ENCODE data around the gene PIK3CB.
"Not testable (repeated sequence)": the region's sequence is repeated elsewhere in the genome, so short reads cannot be mapped to it uniquely, and the experiment has no call there.

PIK3CB gene

DNA sequence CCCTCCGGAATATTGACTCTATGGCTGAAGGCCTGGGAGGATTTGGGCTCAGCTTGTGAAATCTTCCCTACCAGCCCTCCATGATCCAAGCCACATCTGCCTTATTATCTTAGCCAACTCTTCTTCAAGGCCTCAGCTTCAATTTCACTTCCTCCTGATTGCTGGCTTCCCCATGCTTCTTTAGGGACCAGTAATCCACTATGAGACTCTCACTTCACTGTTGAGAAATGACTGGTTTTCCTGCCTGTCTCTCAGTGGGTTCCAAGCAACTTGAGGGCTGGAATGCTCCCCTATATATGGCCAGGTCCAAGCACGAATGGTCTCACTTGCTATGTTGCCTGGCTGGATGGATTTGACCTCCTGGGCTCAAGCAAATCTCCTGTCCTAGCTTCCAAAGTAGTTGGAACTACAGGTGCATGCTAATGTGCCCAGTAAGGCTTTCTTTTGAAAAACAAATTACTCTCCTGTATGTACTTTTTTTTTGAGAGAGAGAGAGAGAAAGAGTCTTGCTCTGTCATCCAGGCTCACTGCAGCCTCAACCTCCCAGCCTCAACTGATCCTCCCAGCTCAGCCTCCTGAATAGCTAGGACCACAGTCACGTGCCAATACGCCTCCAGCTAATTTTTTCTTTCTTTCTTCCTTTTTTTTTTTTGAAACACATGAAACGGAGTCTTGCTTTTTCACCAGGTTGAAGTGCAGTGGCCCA is 7.9 kb upstream of the PIK3CB start:
- DNase-seq (ENCODE audit: low read depth): peak; percentile 71
- TF ChIP-seq, protein P1, sequence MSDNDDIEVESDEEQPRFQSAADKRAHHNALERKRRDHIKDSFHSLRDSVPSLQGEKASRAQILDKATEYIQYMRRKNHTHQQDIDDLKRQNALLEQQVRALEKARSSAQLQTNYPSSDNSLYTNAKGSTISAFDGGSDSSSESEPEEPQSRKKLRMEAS (IDR thresholded peaks at IDR 0.05; ENCODE audit: low read depth, low read length): no peak
- TF ChIP-seq POLR2A (IDR thresholded peaks at IDR 0.05; ENCODE audit: extremely low read depth, insufficient read length) (no peak), MYC (IDR thresholded peaks at IDR 0.05; ENCODE audit: low read depth, low read length) (no peak)
- TF ChIP-seq, protein P2, sequence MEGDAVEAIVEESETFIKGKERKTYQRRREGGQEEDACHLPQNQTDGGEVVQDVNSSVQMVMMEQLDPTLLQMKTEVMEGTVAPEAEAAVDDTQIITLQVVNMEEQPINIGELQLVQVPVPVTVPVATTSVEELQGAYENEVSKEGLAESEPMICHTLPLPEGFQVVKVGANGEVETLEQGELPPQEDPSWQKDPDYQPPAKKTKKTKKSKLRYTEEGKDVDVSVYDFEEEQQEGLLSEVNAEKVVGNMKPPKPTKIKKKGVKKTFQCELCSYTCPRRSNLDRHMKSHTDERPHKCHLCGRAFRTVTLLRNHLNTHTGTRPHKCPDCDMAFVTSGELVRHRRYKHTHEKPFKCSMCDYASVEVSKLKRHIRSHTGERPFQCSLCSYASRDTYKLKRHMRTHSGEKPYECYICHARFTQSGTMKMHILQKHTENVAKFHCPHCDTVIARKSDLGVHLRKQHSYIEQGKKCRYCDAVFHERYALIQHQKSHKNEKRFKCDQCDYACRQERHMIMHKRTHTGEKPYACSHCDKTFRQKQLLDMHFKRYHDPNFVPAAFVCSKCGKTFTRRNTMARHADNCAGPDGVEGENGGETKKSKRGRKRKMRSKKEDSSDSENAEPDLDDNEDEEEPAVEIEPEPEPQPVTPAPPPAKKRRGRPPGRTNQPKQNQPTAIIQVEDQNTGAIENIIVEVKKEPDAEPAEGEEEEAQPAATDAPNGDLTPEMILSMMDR (IDR thresholded peaks at IDR 0.05; ENCODE audit: low read depth, low read length): no peak
- H3K4me3 ChIP-seq (ENCODE audit: low read depth, low read length): no peak overlapping the region

DNA sequence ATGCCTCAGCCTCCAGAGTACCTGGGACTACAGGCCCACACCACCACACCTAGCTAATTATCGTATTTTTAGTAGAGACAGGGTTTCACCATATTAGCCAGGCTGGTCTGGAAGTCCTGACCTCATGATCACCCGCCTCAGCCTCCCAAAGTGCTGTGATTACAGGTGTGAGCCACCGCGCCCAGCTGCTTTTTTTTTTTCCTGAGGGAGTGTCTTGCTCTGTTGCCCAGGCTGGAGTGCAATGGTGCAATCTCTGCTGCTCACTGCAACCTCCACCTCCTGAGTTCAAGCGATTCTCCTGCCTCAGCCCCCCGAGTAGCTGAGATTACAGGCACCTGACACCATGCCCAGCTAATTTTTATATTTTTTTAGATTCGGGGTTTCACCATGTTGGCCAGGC is 3.7 kb upstream of the PIK3CB start:
- H3K4me3 ChIP-seq (ENCODE audit: low read depth, low read length); DNase-seq (ENCODE audit: low read depth): not testable (repeated sequence)

DNA sequence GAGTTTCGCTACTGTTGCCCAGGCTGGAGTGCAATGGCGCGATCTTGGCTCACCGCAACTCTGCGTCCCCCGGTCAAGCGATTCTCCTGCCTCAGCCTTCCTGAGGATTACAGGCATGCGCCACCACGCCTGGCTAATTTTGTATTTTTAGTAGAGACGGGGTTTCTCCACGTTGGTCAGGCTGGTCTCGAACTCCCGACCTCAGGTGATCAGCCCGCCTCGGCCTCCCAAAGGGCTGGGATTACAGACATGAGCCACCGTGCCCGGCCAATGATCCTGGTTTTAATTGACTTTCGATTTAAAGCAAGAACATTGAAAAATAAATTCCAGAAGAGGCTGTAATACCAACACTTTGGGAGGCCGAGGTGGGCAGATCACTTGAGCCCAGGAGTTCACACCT is 1.1 kb upstream of the PIK3CB start:
- not testable (repeated sequence) for DNase-seq (ENCODE audit: low read depth)
- H3K4me3 ChIP-seq (ENCODE audit: low read depth, low read length): peak overlapping the region; percentile 91

DNA sequence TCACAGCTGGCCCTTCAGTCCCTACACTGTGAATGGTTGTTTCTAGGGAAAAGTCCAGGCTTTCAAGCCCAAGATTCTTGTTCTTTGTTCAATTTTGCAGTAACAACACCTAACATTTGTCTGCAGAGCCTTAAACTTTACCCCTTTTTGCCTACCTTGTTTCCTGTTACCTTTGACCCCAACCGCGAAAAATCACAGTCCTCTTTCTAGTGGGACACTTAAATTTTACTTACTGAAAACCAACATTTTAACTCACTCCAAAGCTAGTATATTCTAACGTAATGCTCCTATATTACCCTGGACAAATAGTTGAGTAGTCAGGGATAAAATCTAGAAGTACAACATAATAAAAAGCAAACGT is 649 bp upstream of the PIK3CB start:
- no peak for DNase-seq (ENCODE audit: low read depth)
- H3K4me3 ChIP-seq (ENCODE audit: low read depth, low read length): peak overlapping the region; percentile 91
- TF ChIP-seq MYC (IDR thresholded peaks at IDR 0.05; ENCODE audit: low read depth, low read length): no peak
- TF ChIP-seq, protein P1 (IDR thresholded peaks at IDR 0.05; ENCODE audit: low read depth, low read length): no peak
- TF ChIP-seq, protein P2 (IDR thresholded peaks at IDR 0.05; ENCODE audit: low read depth, low read length): no peak
- TF ChIP-seq POLR2A (IDR thresholded peaks at IDR 0.05; ENCODE audit: extremely low read depth, insufficient read length): no peak

DNA sequence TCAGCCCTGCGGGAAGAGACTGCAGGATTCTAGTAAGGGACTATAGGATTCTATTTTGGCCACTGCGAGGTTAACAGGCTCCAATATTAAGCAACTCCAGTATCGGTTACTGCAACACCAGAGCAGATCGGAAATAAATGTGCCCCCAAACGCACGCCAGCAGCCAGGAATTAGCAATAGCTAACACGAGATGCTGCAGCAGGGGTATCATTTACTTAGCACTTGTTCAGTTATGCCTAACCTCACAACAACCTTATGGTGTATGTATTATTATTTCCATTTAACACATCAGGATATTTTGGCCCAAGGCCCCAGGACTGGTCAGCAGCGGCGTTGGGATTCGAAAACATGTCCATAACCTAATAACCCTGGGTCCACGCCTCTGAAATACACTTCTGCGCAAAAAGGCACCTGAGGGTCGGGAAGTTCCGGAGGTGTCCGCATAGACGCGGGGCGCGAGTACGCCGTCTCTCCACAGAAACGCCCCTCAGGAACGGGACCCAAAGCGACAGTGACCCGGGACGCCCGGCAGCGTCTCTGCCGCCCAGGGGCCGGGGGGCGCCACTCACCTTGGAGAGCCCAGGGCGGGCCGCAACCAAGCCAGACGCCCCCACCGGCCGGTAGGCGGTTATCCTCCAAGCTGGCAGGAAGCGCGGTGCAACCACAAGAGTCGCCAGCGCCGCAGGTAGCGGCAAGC is 681 bp downstream of the PIK3CB start:
- DNase-seq (ENCODE audit: low read depth): peak; percentile 84
- TF ChIP-seq POLR2A (IDR thresholded peaks at IDR 0.05; ENCODE audit: extremely low read depth, insufficient read length): no peak
- TF ChIP-seq, protein P1 (IDR thresholded peaks at IDR 0.05; ENCODE audit: low read depth, low read length): 0 out of 2 replicates have a peak, but pooled peaks have one; percentile 29
- H3K4me3 ChIP-seq (ENCODE audit: low read depth, low read length): peak overlapping the region; percentile 88

DNA sequence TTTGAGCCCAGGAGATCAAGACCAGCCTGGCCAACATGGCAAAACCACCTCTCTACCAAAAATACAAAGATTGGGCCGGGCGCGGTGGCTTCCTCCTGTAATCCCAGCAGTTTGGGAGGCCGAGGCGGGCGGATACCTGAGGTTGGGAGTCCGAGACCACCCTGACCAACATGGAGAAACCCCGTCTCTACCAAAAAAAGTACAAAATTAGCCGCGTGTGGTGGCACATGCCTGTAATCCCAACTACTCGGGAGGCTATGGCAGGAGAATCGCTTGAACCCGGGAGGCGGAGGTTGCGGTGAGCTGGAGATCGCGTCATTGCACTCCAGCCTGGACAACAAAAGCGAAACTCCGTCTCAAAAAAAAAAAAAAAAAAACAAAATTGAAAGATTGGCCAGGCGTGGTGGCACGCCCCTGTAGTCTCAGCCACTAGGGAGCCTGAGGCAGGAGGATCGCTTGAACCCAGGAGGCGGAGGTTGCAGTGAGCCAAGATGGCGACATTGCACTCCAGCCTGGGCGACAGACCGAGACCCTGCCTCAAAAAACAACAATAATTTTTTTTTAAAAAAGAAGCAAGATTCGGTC is 2.2 kb downstream of the PIK3CB start:
- peak; percentile 89 for DNase-seq (ENCODE audit: low read depth)
- peak overlapping the region; percentile 88 for H3K4me3 ChIP-seq (ENCODE audit: low read depth, low read length)

DNA sequence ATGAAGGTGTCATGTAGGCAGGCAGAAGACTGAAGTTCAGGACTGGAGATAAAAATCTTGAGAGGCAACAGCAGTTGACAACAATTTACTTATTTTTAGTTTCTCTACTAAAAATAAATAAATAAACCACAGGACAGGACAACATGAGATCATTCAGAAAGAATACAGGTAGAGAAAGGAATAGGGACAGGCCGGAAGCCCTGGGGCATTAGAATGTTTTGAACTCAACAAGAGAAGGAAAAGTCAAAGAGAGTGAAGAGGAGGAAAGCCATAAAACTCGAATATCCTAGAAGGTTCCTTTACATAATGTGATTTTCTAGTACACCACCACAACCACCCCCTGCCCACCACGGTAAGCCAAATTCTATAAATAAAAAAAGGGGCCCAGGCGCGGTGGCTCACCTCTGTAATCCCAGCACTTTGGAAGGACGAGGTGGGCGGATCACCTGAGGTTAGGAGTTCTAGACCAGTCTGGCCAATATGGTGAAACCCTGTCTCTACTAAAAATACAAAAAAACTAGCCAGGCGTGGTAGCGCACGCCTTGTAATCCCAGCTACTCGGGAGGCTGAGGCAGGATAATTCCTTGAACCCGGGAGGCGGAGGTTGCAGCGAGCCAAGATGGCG is 4.7 kb downstream of the PIK3CB start:
- no peak for TF ChIP-seq MYC (IDR thresholded peaks at IDR 0.05; ENCODE audit: low read depth, low read length)
- TF ChIP-seq, protein P2 (IDR thresholded peaks at IDR 0.05; ENCODE audit: low read depth, low read length): no peak
- TF ChIP-seq, protein P1 (IDR thresholded peaks at IDR 0.05; ENCODE audit: low read depth, low read length): no peak
- TF ChIP-seq POLR2A (IDR thresholded peaks at IDR 0.05; ENCODE audit: extremely low read depth, insufficient read length): no peak
- H3K4me3 ChIP-seq (ENCODE audit: low read depth, low read length): no peak overlapping the region
- DNase-seq (ENCODE audit: low read depth): no peak

Data from NB4 (cell line).